GM18502 (cell line): ENCODE data around the gene C5orf63.
"Not testable (repeated sequence)": the region's sequence is repeated elsewhere in the genome, so short reads cannot be mapped to it uniquely, and the experiment has no call there.

Source experiments
- ATAC-seq: cut with Tn5 transposase; IDR thresholded peaks from one replicate; pipeline ENCODE4 v1.9.1; 2021; ENCODE audit warnings: mild to moderate bottlenecking; ENCODE audit not compliant: unreplicated experiment, poor library complexity

The C5orf63 gene

GRCh38 chr5:127076315-127077129 is 3.2 kb upstream of the C5orf63 start:
- ATAC-seq = no peak

- no peak for ATAC-seq
Measured at GRCh38 chr5:127074466-127074865, 1.2 kb upstream of the C5orf63 start.

GRCh38 chr5:127070243-127070642 is 3.1 kb downstream of the C5orf63 start:
- no peak for ATAC-seq

- no peak for ATAC-seq
Measured at GRCh38 chr5:127068493-127069214, 4.6 kb downstream of the C5orf63 start.

GRCh38 chr5:127066721-127067120 is 6.6 kb downstream of the C5orf63 start:
- ATAC-seq = no peak

GRCh38 chr5:127064253-127064840 is 9.0 kb downstream of the C5orf63 start:
- ATAC-seq = no peak

- no peak for ATAC-seq
Measured at GRCh38 chr5:127063257-127063913, 9.9 kb downstream of the C5orf63 start.

GRCh38 chr5:127061956-127062355 is 11.3 kb downstream of the C5orf63 start:
- ATAC-seq = no peak

GRCh38 chr5:127061537-127061936 is 11.8 kb downstream of the C5orf63 start:
- no peak for ATAC-seq

- no peak for ATAC-seq
Measured at GRCh38 chr5:127060470-127060985, 12.8 kb downstream of the C5orf63 start.

- no peak for ATAC-seq
Measured at GRCh38 chr5:127056896-127057295, 16.4 kb downstream of the C5orf63 start.

GRCh38 chr5:127055880-127056653 is 17.2 kb downstream of the C5orf63 start:
- ATAC-seq = no peak

GRCh38 chr5:127053551-127053950 is 19.8 kb downstream of the C5orf63 start:
- not testable (repeated sequence) for ATAC-seq

- ATAC-seq = no peak
Measured at GRCh38 chr5:127053049-127053448, 20.3 kb downstream of the C5orf63 start.

- no peak for ATAC-seq
Measured at GRCh38 chr5:127051591-127051990, 21.7 kb downstream of the C5orf63 start.

- no peak for ATAC-seq
Measured at GRCh38 chr5:127046343-127047072, 26.8 kb downstream of the C5orf63 start.

GRCh38 chr5:127042593-127042992 is 30.7 kb downstream of the C5orf63 start:
- no peak for ATAC-seq

- no peak for ATAC-seq
Measured at GRCh38 chr5:127041571-127041970, 31.7 kb downstream of the C5orf63 start.
